Measurements from ENCODE around the gene NEUROG1. TPM values are rescaled to one million over a fixed set of nuclear protein-coding genes. Genes with fewer than 3 reads are reported as not detected.

NEUROG1 gene
- total and polyA plus RNA-seq, 2 donors from 2014 or later (not counting 2 experiments from before 2014, with no cell fraction given), result not detected

Other genes with a start within 250 kb of the NEUROG1 start
- 253 and 264 TPM in 2 replicates for gene MACROH2A1, start 136.7 kb downstream of the NEUROG1 start, total RNA-seq
- gene MACROH2A1, start 136.7 kb downstream of the NEUROG1 start, polyA plus RNA-seq, result 192 and 224 TPM in 2 replicates
- gene DCANP1, start 88.6 kb downstream of the NEUROG1 start, total RNA-seq, result not detected in 2 replicates
- gene DCANP1, start 88.6 kb downstream of the NEUROG1 start, polyA plus RNA-seq, result not detected in 2 replicates
- gene TIFAB, start 83.6 kb downstream of the NEUROG1 start, total RNA-seq, result not detected in 2 replicates
- gene TIFAB, start 83.6 kb downstream of the NEUROG1 start, polyA plus RNA-seq, result not detected in 2 replicates
- 0.42 and 0.44 TPM in 2 replicates for gene CXCL14, start 43.0 kb upstream of the NEUROG1 start, total RNA-seq
- 0.48 and 0.57 TPM in 2 replicates for gene CXCL14, start 43.0 kb upstream of the NEUROG1 start, polyA plus RNA-seq